ENCODE measurements around the gene SLC22A3.

DNA sequence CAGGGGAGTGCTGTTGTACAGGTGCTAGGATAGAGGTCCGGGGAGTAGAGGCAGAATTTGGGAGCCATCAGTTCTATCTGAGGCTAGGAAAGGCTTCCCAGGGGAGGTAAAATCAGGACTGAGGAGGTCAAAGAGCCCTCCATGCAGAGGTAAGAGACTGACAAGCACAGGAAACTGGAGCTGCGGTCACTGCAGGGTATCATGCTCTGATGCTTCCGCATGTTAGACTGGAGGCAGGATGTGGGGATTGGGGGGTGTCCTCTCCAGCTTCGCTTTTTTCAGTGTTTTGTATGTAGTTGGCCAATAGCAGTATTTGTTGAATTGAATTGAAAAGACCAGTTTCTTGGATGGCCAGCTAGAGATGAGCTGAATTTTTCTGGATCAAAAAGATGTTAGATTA is 87.8 kb downstream of the SLC22A3 start:
- TF ChIP-seq, protein P1, sequence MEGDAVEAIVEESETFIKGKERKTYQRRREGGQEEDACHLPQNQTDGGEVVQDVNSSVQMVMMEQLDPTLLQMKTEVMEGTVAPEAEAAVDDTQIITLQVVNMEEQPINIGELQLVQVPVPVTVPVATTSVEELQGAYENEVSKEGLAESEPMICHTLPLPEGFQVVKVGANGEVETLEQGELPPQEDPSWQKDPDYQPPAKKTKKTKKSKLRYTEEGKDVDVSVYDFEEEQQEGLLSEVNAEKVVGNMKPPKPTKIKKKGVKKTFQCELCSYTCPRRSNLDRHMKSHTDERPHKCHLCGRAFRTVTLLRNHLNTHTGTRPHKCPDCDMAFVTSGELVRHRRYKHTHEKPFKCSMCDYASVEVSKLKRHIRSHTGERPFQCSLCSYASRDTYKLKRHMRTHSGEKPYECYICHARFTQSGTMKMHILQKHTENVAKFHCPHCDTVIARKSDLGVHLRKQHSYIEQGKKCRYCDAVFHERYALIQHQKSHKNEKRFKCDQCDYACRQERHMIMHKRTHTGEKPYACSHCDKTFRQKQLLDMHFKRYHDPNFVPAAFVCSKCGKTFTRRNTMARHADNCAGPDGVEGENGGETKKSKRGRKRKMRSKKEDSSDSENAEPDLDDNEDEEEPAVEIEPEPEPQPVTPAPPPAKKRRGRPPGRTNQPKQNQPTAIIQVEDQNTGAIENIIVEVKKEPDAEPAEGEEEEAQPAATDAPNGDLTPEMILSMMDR (IDR thresholded peaks at IDR 0.05; ENCODE audit: poor library complexity), result no peak
- TF ChIP-seq EZH2phosphoT487 (IDR thresholded peaks at IDR 0.05; ENCODE audit: low read depth, severe bottlenecking, unreplicated experiment), result no peak
- TF ChIP-seq EZH2 (IDR thresholded peaks at IDR 0.05; ENCODE audit: borderline replicate concordance), result no peak

Measured in hepatocyte (in vitro differentiated cells).